GM23248 (cell line): ENCODE measurements around the gene MBTPS2.

Experiments
- EZH2 ChIP-seq: fragments of 200-600 bp; sonication (generic); IDR thresholded peaks from 2 replicates; pipeline ENCODE4 v1.6.1; 2018; ENCODE audit warnings: antibody characterized with exemption, mild to moderate bottlenecking; ENCODE audit not compliant: insufficient read depth, poor library complexity, severe bottlenecking
- EZH2phosphoT487 ChIP-seq: fragments of 200-600 bp; sonication (generic); IDR thresholded peaks from 2 replicates; pipeline ENCODE4 v1.6.1; 2018; ENCODE audit warnings: antibody characterized with exemption, moderate library complexity, mild to moderate bottlenecking, low read depth; ENCODE audit not compliant: insufficient read depth

GRCh38 chrX:21799767-21800166, 39.6 kb upstream of the MBTPS2 start:
- no peak for TF ChIP-seq EZH2
- TF ChIP-seq EZH2phosphoT487 = no peak
